HG02943 (cell line): ENCODE results near the gene NEUROD1.

ENCODE experiments used
- ATAC-seq: cut with Tn5 transposase; IDR thresholded peaks from one replicate; pipeline ENCODE4 v1.9.1; 2021; ENCODE audit warnings: mild to moderate bottlenecking, low read depth, moderate library complexity; ENCODE audit not compliant: unreplicated experiment

The NEUROD1 gene

GRCh38 chr2:181646415-181646987 is 33.8 kb downstream of the NEUROD1 start:
- no peak for ATAC-seq

GRCh38 chr2:181643151-181643550 is 37.2 kb downstream of the NEUROD1 start:
- no peak for ATAC-seq

GRCh38 chr2:181642086-181642485 is 38.2 kb downstream of the NEUROD1 start:
- no peak for ATAC-seq

GRCh38 chr2:181639686-181640085 is 40.6 kb downstream of the NEUROD1 start:
- no peak for ATAC-seq

- ATAC-seq = no peak
Observed at GRCh38 chr2:181632733-181633401, 47.5 kb downstream of the NEUROD1 start.

GRCh38 chr2:181628590-181629585 is 51.4 kb downstream of the NEUROD1 start:
- ATAC-seq = no peak

- ATAC-seq = no peak
Observed at GRCh38 chr2:181627545-181627944, 52.8 kb downstream of the NEUROD1 start.

GRCh38 chr2:181626671-181627070 is 53.6 kb downstream of the NEUROD1 start:
- no peak for ATAC-seq
